ENCODE data around the gene ZNF280D. TPM values are rescaled to one million over a fixed set of nuclear protein-coding genes. Genes with fewer than 3 reads are reported as not detected.
A peak's percentile ranks its signal among the peaks of the same experiment; 100 is the strongest.

Gene ZNF280D
- total and polyA plus RNA-seq, 2 of the 13 experiments (the other 11 are each of a cell fraction or from before 2014, with no cell fraction given), result 7.1 to 11.9 TPM

DNA sequence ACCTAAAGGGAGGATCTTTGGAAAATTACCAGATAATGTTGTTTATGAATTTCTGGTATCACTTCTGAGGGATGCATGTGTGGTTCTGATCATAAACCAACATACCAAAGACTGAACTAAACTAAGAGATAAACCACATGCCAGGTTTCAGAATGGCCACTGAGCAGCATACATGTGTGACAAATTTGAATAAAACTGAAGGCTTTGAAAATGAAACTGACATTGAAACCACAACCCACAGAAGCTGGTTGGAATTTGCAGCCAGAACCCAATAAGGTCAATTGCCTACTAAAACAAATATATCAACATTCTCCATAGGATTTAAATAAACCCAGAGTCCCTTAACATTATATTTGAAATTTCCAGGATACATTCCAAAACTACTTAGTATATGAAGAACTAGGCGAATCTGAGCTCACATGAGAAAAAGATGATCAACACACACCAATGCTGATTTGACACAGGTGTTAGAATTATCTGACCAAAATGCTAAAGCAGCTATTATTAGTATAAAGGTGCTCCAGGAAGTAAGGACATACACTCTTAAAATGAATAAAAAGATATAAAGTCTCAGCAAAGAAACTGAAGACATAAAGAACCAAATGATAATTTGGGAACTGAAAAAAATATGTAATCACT is 125.0 kb downstream of the ZNF280D start:
- H3K9me3 ChIP-seq (ENCODE audit: low read length), result no peaks in the 10 kb centered on the region
- H3K4me1 ChIP-seq (ENCODE audit: insufficient read depth, low read length), result no peaks in the 10 kb centered on the region
- no peak overlapping the region for H3K27ac ChIP-seq (ENCODE audit: extremely low read length, insufficient read depth, low read length)
- POLR2A ChIA-PET, result no interaction called here
- TF ChIP-seq SNAPC2 (CRISPR knock-in tag; IDR thresholded peaks at IDR 0.05), result no peak
- no peak for TF ChIP-seq SP4 (CRISPR knock-in tag; IDR thresholded peaks at IDR 0.05)
- TF ChIP-seq RBM39 (IDR thresholded peaks at IDR 0.05; ENCODE audit: low read depth, low read length, poor library complexity, severe bottlenecking), result no peak
- no peak for TF ChIP-seq SMAD3 (CRISPR knock-in tag; IDR thresholded peaks at IDR 0.05)
- BruUV-seq (replicated peaks), result no TSS peak
- no peak overlapping the region for H3K4me2 ChIP-seq (ENCODE audit: low read depth, low read length)
- ATAC-seq (no peak), FAIRE-seq (no peak), DNase-seq (ENCODE audit: low spot score) (no peak)
- H3K4me3 ChIP-seq (replicated peaks in 1 of 3; ENCODE audit: insufficient read depth in 1 of 3, low read depth in 2 of 3, low read length in 3 of 3), result no peak overlapping the region
- no peaks in the 10 kb centered on the region for H3K27me3 ChIP-seq (ENCODE audit: control insufficient read depth in 1 of 2, insufficient read depth in 2 of 2, low read length in 2 of 2)
- H3K79me2 ChIP-seq (ENCODE audit: insufficient read depth, low read length), result no peaks in the 10 kb centered on the region
- H4K20me1 ChIP-seq (ENCODE audit: insufficient read depth, low read length), result no peaks in the 10 kb centered on the region
- H3K36me3 ChIP-seq (replicated peaks in 1 of 2; ENCODE audit: control insufficient read depth in 1 of 2, insufficient read depth in 2 of 2, low read length in 2 of 2), result no peaks in the 10 kb centered on the region
- no peak overlapping the region for H3K9ac ChIP-seq (ENCODE audit: insufficient read depth, low read depth, low read length)
- no peak overlapping the region for H2AFZ ChIP-seq (ENCODE audit: low read length)
- in situ Hi-C loops (cut with HindIII; ENCODE audit: extremely low pct_ligation_motif_present, low pct_unique_long_range_greater_than_20kb) (no loop called here), intact Hi-C loops (cut with micrococcal nuclease; ENCODE audit: unreplicated experiment) (no loop called here)
- 0% methylated on average over 1 of the region's 1 CpG for WGBS (ENCODE audit: low lambda C conversion rate)
- CTCF ChIA-PET (ENCODE audit: low intra/inter-chr PET ratio, low total read pairs), result no interaction called here

DNA sequence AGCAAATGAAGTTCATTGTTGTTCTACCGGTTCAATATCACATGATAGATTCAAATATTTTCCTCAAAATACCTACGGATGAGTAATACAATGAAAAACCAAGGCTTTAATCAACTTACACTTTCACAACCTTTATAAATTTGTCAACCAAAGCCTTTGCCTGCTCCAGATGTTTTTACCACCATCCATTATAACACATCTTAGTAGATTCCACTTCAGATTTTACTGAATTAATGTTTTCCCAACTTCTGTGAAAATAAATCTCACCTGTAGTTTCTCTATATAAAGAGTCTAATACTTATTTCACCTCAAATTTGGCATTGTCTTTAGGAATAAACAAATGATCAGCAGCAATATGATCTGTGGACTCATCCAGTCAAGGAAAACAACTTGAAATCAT is 131.1 kb downstream of the ZNF280D start:
- Histone ChIP-seq H3K27ac (ENCODE audit: extremely low read length, insufficient read depth, low read length) (no peak overlapping the region), H3K4me2 (ENCODE audit: low read depth, low read length) (no peak overlapping the region), H3K27me3 (ENCODE audit: control insufficient read depth in 1 of 2, insufficient read depth in 2 of 2, low read length in 2 of 2) (no peaks in the 10 kb centered on the region), H3K9me3 (ENCODE audit: low read length) (peaks cover 16% of the 10 kb centered on the region), H3K79me2 (ENCODE audit: insufficient read depth, low read length) (no peaks in the 10 kb centered on the region), H4K20me1 (ENCODE audit: insufficient read depth, low read length) (no peaks in the 10 kb centered on the region), H3K36me3 (replicated peaks in 1 of 2; ENCODE audit: control insufficient read depth in 1 of 2, insufficient read depth in 2 of 2, low read length in 2 of 2) (no peaks in the 10 kb centered on the region), H3K4me3 (replicated peaks in 1 of 3; ENCODE audit: insufficient read depth in 1 of 3, low read depth in 2 of 3, low read length in 3 of 3) (no peak overlapping the region), H3K4me1 (ENCODE audit: insufficient read depth, low read length) (no peaks in the 10 kb centered on the region), H2AFZ (ENCODE audit: low read length) (no peak overlapping the region), H3K9ac (ENCODE audit: insufficient read depth, low read depth, low read length) (no peak overlapping the region)
- BruUV-seq (replicated peaks), result no TSS peak
- WGBS (ENCODE audit: low lambda C conversion rate), result 36% methylated on average over 2 of the region's 2 CpGs
- ChIA-PET POLR2A (no interaction called here), CTCF (ENCODE audit: low intra/inter-chr PET ratio, low total read pairs) (no interaction called here)
- no peak for TF ChIP-seq ZSCAN30 (CRISPR knock-in tag; IDR thresholded peaks at IDR 0.05)
- peak; percentile 90; the same call in 1 of the 2 replicates for TF ChIP-seq ZNF510 (CRISPR knock-in tag; IDR thresholded peaks at IDR 0.05; ENCODE audit: low read depth)
- no peak for FAIRE-seq
- no peak for DNase-seq (ENCODE audit: low spot score)
- no peak for ATAC-seq
- in situ Hi-C loops (cut with HindIII; ENCODE audit: extremely low pct_ligation_motif_present, low pct_unique_long_range_greater_than_20kb), result no loop called here
- intact Hi-C loops (cut with micrococcal nuclease; ENCODE audit: unreplicated experiment), result no loop called here
